ENCODE measurements around the gene CCNK.

Gene CCNK

GRCh38 chr14:99556134-99556791 is 75.1 kb downstream of the CCNK start:
- no peaks in the 10 kb centered on the region for H4K20me1 ChIP-seq (ENCODE audit: control insufficient read depth, insufficient read depth, low read depth, low read length)
- H3K4me1 ChIP-seq (ENCODE audit: control insufficient read depth, low read length): no peaks in the 10 kb centered on the region
- no peaks in the 10 kb centered on the region for H3K9me2 ChIP-seq (replicated peaks; ENCODE audit: control insufficient read depth, low read length)
- H3K36me3 ChIP-seq (ENCODE audit: control insufficient read depth, low read length): no peaks in the 10 kb centered on the region
- no peaks in the 10 kb centered on the region for H3K9me3 ChIP-seq (ENCODE audit: control insufficient read depth, insufficient read depth, low read length)
- H3K27me3 ChIP-seq (ENCODE audit: control insufficient read depth, low read length): no peaks in the 10 kb centered on the region
- H3K4me3 ChIP-seq (ENCODE audit: low read length): no peak overlapping the region
- no peaks in the 10 kb centered on the region for H3F3A ChIP-seq (ENCODE audit: control insufficient read depth, insufficient read depth)
- no peaks in the 10 kb centered on the region for H3K79me2 ChIP-seq (ENCODE audit: control insufficient read depth, low read length)
- no peak overlapping the region for H3K27ac ChIP-seq (ENCODE audit: low read depth, low read length)
- TF ChIP-seq, protein P1, sequence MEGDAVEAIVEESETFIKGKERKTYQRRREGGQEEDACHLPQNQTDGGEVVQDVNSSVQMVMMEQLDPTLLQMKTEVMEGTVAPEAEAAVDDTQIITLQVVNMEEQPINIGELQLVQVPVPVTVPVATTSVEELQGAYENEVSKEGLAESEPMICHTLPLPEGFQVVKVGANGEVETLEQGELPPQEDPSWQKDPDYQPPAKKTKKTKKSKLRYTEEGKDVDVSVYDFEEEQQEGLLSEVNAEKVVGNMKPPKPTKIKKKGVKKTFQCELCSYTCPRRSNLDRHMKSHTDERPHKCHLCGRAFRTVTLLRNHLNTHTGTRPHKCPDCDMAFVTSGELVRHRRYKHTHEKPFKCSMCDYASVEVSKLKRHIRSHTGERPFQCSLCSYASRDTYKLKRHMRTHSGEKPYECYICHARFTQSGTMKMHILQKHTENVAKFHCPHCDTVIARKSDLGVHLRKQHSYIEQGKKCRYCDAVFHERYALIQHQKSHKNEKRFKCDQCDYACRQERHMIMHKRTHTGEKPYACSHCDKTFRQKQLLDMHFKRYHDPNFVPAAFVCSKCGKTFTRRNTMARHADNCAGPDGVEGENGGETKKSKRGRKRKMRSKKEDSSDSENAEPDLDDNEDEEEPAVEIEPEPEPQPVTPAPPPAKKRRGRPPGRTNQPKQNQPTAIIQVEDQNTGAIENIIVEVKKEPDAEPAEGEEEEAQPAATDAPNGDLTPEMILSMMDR (IDR thresholded peaks at IDR 0.05; ENCODE audit: low read depth, low read length, poor library complexity, severe bottlenecking): no peak
- no peak for TF ChIP-seq EZH2phosphoT487 (IDR thresholded peaks at IDR 0.05; ENCODE audit: borderline replicate concordance, low read length)
- no peak overlapping the region for H3K4me2 ChIP-seq (ENCODE audit: low read length)

DNA sequence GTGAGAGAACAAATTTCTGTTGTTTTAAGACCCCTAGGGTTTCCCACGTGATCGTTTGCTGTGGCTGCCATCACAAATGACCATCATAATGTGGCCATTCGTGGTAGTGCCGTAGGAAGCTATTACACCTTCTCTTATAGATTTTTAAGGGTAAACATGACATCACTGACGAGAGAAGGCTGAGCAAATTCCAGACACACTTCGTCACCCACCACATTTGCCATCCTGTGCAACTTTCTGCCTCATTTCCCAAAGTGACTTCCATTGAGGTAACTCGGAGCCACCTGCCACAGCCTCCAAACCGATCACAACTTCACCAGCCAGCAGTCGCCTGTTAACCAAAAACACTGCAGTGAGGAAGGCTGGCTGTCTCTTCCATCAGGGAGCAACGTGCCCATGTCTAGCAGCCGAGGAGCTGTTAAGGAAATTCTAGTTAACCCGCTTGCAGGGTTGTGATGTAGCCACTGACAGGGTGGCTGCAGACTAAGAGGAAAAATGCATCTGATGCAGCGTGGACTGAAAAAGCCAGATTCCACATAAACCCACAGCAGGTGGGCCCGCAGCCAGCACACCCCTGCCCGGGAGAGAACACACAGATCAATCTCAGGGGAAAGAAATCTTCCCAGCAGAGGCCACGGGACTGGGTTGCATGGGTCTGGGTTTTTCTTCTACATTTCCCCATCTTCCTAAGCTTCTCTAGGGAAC is 78.2 kb downstream of the CCNK start:
- Histone ChIP-seq H3K27ac (ENCODE audit: low read depth, low read length) (no peak overlapping the region), H3K4me3 (ENCODE audit: low read length) (no peak overlapping the region), H3K36me3 (ENCODE audit: control insufficient read depth, low read length) (no peaks in the 10 kb centered on the region), H3K9me2 (replicated peaks; ENCODE audit: control insufficient read depth, low read length) (no peaks in the 10 kb centered on the region), H3K9me3 (ENCODE audit: control insufficient read depth, insufficient read depth, low read length) (no peaks in the 10 kb centered on the region), H3K4me2 (ENCODE audit: low read length) (no peak overlapping the region), H4K20me1 (ENCODE audit: control insufficient read depth, insufficient read depth, low read depth, low read length) (no peaks in the 10 kb centered on the region), H3K4me1 (ENCODE audit: control insufficient read depth, low read length) (no peaks in the 10 kb centered on the region), H3K79me2 (ENCODE audit: control insufficient read depth, low read length) (no peaks in the 10 kb centered on the region), H3F3A (ENCODE audit: control insufficient read depth, insufficient read depth) (no peaks in the 10 kb centered on the region), H3K27me3 (ENCODE audit: control insufficient read depth, low read length) (no peaks in the 10 kb centered on the region)
- TF ChIP-seq, protein P1 (IDR thresholded peaks at IDR 0.05; ENCODE audit: low read depth, low read length, poor library complexity, severe bottlenecking): no peak
- TF ChIP-seq EZH2phosphoT487 (IDR thresholded peaks at IDR 0.05; ENCODE audit: borderline replicate concordance, low read length): no peak

DNA sequence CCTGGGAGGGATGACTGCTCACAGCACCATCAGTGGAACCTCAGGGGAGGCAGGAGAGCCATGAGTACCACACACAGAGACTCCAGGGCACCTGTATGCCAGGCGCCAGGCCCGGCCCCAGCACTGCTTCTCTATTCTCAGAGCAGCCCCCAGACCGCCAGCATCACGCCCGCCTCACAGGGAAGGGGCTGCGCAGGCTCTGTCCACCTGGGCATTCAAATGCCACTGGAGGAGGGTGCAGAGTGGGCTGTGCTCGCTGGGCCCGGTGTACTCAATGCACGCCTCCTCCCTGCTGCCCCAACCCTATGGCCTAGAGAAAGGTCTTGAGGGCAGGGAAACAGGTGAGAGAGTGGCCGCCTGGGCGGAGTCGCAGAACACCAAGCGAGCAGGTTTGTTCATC is 79.2 kb downstream of the CCNK start:
- H3F3A ChIP-seq (ENCODE audit: control insufficient read depth, insufficient read depth): no peaks in the 10 kb centered on the region
- H3K4me2 ChIP-seq (ENCODE audit: low read length): no peak overlapping the region
- no peak for TF ChIP-seq EZH2phosphoT487 (IDR thresholded peaks at IDR 0.05; ENCODE audit: borderline replicate concordance, low read length)
- TF ChIP-seq, protein P1 (IDR thresholded peaks at IDR 0.05; ENCODE audit: low read depth, low read length, poor library complexity, severe bottlenecking): no peak
- H3K79me2 ChIP-seq (ENCODE audit: control insufficient read depth, low read length): no peaks in the 10 kb centered on the region
- H3K27ac ChIP-seq (ENCODE audit: low read depth, low read length): no peak overlapping the region
- no peaks in the 10 kb centered on the region for H4K20me1 ChIP-seq (ENCODE audit: control insufficient read depth, insufficient read depth, low read depth, low read length)
- H3K9me3 ChIP-seq (ENCODE audit: control insufficient read depth, insufficient read depth, low read length): no peaks in the 10 kb centered on the region
- no peaks in the 10 kb centered on the region for H3K36me3 ChIP-seq (ENCODE audit: control insufficient read depth, low read length)
- H3K4me3 ChIP-seq (ENCODE audit: low read length): no peak overlapping the region
- H3K9me2 ChIP-seq (replicated peaks; ENCODE audit: control insufficient read depth, low read length): no peaks in the 10 kb centered on the region
- H3K4me1 ChIP-seq (ENCODE audit: control insufficient read depth, low read length): no peaks in the 10 kb centered on the region
- no peaks in the 10 kb centered on the region for H3K27me3 ChIP-seq (ENCODE audit: control insufficient read depth, low read length)
